CD4-positive, CD25-positive, alpha-beta regulatory T cell (primary cell): ENCODE data around the gene DNAJC9. TPM values are rescaled to one million over a fixed set of nuclear protein-coding genes. Genes with fewer than 3 reads are reported as not detected.

Source experiments
- ATAC-seq, 2 donors: fragments of 150-1000 bp; cut with Tn5 transposase; one replicate each; pipeline ENCODE4 v1.10.0; 2021; ENCODE audit warnings: low read depth in 2 of 2, moderate number of reproducible peaks in 2 of 2, moderate library complexity in 1 of 2
- DNase-seq, 3 donors: peaks; one replicate each; pipeline versions ENCODE4 v3.0.0 to v3.0.0-alpha.2; 2012 to 2022; ENCODE audit warnings: mixed read lengths in 1 of 3
- H3K27ac ChIP-seq: one replicate; pipeline ENCODE4 v1.7.0; 2013; ENCODE audit warnings: mild to moderate bottlenecking, low read length; ENCODE audit not compliant: insufficient read depth, poor library complexity, severe bottlenecking
- H3K27me3 ChIP-seq: one replicate; pipeline ENCODE4 v1.7.0; 2013; ENCODE audit warnings: low read length; ENCODE audit not compliant: control insufficient read depth, insufficient read depth
- H3K36me3 ChIP-seq: one replicate; pipeline ENCODE4 v1.7.0; 2013; ENCODE audit warnings: mild to moderate bottlenecking, low read length, moderate library complexity; ENCODE audit not compliant: control insufficient read depth, insufficient read depth
- H3K4me1 ChIP-seq: 2 replicates; pipeline ENCODE4 v1.7.0; 2013; ENCODE audit warnings: mild to moderate bottlenecking, low read length; ENCODE audit not compliant: insufficient read depth, control insufficient read depth, poor library complexity, severe bottlenecking
- H3K4me3 ChIP-seq: one replicate; pipeline ENCODE4 v1.7.0; 2013; ENCODE audit warnings: low read depth, mild to moderate bottlenecking, low read length, moderate library complexity
- H3K9me3 ChIP-seq, 2 experiments: 1 replicate in 1 of 2; 2 replicates in 1 of 2; pipeline ENCODE4 v1.7.0; 2013; ENCODE audit warnings: low read length in 2 of 2, mild to moderate bottlenecking in 1 of 2, moderate library complexity in 1 of 2; ENCODE audit not compliant: control insufficient read depth in 2 of 2
- H3K27ac Mint-ChIP-seq, 3 donors: one replicate each; pipeline ENCODE4 v1.8.0; 2020 to 2022; ENCODE audit warnings: mild to moderate bottlenecking in 3 of 3, mixed read lengths in 3 of 3, moderate library complexity in 2 of 3
- H3K27me3 Mint-ChIP-seq: one replicate; pipeline ENCODE4 v1.8.0; 2022; ENCODE audit warnings: mild to moderate bottlenecking, mixed read lengths
- H3K36me3 Mint-ChIP-seq: one replicate; pipeline ENCODE4 v1.8.0; 2020; ENCODE audit warnings: mixed read lengths
- H3K4me1 Mint-ChIP-seq, 4 donors: one replicate each; pipeline ENCODE4 v1.8.0; 2020 to 2022; ENCODE audit warnings: mixed read lengths in 4 of 4, mild to moderate bottlenecking in 1 of 4
- H3K4me3 Mint-ChIP-seq, 4 donors: one replicate each; pipeline ENCODE4 v1.8.0; 2020 to 2022; ENCODE audit warnings: mild to moderate bottlenecking in 4 of 4, mixed read lengths in 4 of 4, moderate library complexity in 3 of 4
- H3K9me3 Mint-ChIP-seq, 7 donors: one replicate each; pipeline ENCODE4 v1.8.0; 2020 to 2022; ENCODE audit warnings: mixed read lengths in 7 of 7, mild to moderate bottlenecking in 3 of 7, moderate library complexity in 2 of 7
- polyA plus RNA-seq, 4 donors: library from polyadenylated mRNA; unstranded; fragments of 300-500 nt; fragmentation: Illumina TruSeq; gene quantifications; one replicate each; pipeline ENCODE4 v1.2.3, GENCODE V29; 2021
- total RNA-seq: library from RNA; stranded (reverse); gene quantifications from one replicate; pipeline ENCODE4 v1.2.3, GENCODE V29; 2022

DNAJC9 gene
- total and polyA plus RNA-seq, 5 donors from 2014 or later: 20.9 to 35.8 (median 33.9) TPM

DNA sequence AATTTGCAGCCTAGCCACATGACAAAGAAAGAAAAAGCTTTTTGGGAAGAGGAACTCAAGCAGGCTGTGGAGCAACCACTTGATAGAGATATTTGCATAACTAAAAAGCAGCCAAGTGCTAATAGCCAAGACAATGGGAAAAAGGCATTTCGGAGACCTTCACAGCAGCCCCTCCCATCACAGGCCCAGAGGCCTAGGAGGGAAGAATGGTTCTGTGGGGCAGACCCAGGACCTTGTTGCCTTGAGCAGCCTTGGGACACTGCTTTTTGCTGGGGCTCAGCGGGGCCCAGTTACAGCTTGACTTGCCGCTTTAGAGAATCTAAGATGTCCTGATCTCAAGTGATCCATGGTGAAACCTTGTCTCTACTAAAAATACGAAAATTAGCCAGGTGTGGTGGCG is 40.7 kb downstream of the DNAJC9 start:
- H3K36me3 Mint-ChIP-seq: peaks cover 26% of the 10 kb centered on the region
- no peak for DNase-seq
- no peak overlapping the region for H3K4me3 ChIP-seq
- H3K27me3 Mint-ChIP-seq: no peaks in the 10 kb centered on the region
- H3K4me3 Mint-ChIP-seq: no peak overlapping the region
- no peak overlapping the region for H3K27ac Mint-ChIP-seq
- no peaks in the 10 kb centered on the region for H3K4me1 Mint-ChIP-seq
- peaks cover 0 to 5% (median 0%) of the 10 kb centered on the region in 7 donors for H3K9me3 Mint-ChIP-seq
- no peaks in the 10 kb centered on the region for H3K4me1 ChIP-seq
- H3K9me3 ChIP-seq: no peaks in the 10 kb centered on the region
- H3K27ac ChIP-seq: no peak overlapping the region
- no peak for ATAC-seq
- H3K27me3 ChIP-seq: no peaks in the 10 kb centered on the region
- peaks cover 6% of the 10 kb centered on the region for H3K36me3 ChIP-seq

DNA sequence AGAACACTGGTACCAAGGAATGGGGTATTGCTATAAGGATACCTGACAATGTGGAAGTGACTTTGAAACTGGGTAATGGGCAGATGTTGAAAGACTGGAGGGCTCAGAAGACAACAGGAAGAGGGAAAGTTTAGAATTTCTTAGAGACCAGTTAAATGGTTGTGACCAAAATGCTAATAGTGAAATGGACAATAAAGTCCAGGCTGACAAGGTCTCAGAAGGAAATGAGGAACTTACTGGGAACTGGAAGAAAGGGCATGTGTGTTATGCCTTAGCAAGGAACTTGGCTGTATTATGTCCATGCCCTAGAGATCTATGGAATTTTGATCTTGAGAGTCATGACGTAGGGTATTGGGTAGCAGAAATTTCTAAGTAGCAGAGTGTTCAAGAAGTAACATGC is 41.2 kb downstream of the DNAJC9 start:
- Mint-ChIP-seq H3K4me3 (no peak overlapping the region), H3K9me3 (peaks cover 0 to 5% (median 0%) of the 10 kb centered on the region in 7 donors), H3K27me3 (no peaks in the 10 kb centered on the region), H3K36me3 (peaks cover 31% of the 10 kb centered on the region), H3K4me1 (no peaks in the 10 kb centered on the region), H3K27ac (no peak overlapping the region)
- no peak for DNase-seq
- no peak for ATAC-seq
- Histone ChIP-seq H3K27me3 (no peaks in the 10 kb centered on the region), H3K4me1 (no peaks in the 10 kb centered on the region), H3K9me3 (no peaks in the 10 kb centered on the region), H3K4me3 (no peak overlapping the region), H3K36me3 (peaks cover 5% of the 10 kb centered on the region), H3K27ac (no peak overlapping the region)

DNA sequence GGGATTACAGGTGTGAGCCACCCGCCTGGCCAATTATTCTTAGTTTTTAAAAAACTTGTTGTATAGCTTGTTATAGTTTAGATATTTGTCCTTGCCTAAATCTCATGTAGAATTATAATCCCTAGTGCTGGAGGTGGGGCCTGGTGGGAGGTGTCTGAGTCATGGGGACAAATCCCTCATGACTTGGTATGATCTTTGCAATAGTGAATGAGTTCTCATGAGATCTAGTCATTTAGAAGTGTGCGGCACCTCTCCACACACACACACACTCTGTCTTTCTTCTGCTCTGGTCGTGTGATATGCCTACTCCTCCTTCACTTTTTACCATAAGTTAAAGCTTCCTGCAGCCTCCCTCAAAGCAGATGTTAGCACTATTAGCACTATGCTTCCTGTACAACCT is 42.0 kb downstream of the DNAJC9 start:
- no peaks in the 10 kb centered on the region for H3K27me3 ChIP-seq
- H3K27ac ChIP-seq: no peak overlapping the region
- no peaks in the 10 kb centered on the region for H3K4me1 ChIP-seq
- H3K36me3 ChIP-seq: no peaks in the 10 kb centered on the region
- Mint-ChIP-seq H3K4me1 (no peaks in the 10 kb centered on the region), H3K36me3 (peaks cover 39% of the 10 kb centered on the region), H3K9me3 (peaks cover 0 to 5% (median 0%) of the 10 kb centered on the region in 7 donors), H3K27ac (no peak overlapping the region), H3K4me3 (no peak overlapping the region), H3K27me3 (no peaks in the 10 kb centered on the region)
- ATAC-seq (no peak), DNase-seq (no peak)
- H3K9me3 ChIP-seq: no peaks in the 10 kb centered on the region
- no peak overlapping the region for H3K4me3 ChIP-seq

Other genes starting within 250 kb of the DNAJC9 start
- 16.7 TPM for gene P4HA1, start 150.4 kb downstream of the DNAJC9 start, total RNA-seq
- gene P4HA1, start 150.4 kb downstream of the DNAJC9 start, polyA plus RNA-seq: 10 to 100 TPM; 17.9 to 27.2 (median 19.7) TPM
- gene NUDT13, start 136.8 kb downstream of the DNAJC9 start, total RNA-seq: 1.8 TPM
- gene NUDT13, start 136.8 kb downstream of the DNAJC9 start, polyA plus RNA-seq: under 1 TPM; 0.49 to 0.79 (median 0.70) TPM
- gene ECD, start 79.2 kb downstream of the DNAJC9 start, total RNA-seq: 49.1 TPM
- gene ECD, start 79.2 kb downstream of the DNAJC9 start, polyA plus RNA-seq: 10 to 100 TPM; 29.0 to 34.1 (median 30.4) TPM
- gene FAM149B1, start 79.1 kb downstream of the DNAJC9 start, total RNA-seq: 10.1 TPM
- gene FAM149B1, start 79.1 kb downstream of the DNAJC9 start, polyA plus RNA-seq: 1 to 10 TPM; 4.9 to 5.9 (median 5.1) TPM
- 29.3 TPM for gene MRPS16, start 5.4 kb upstream of the DNAJC9 start, total RNA-seq
- gene MRPS16, start 5.4 kb upstream of the DNAJC9 start, polyA plus RNA-seq: 100 to 1,000 TPM in 3 of 4 donors, 10 to 100 TPM in 1; 99.3 to 132 (median 116) TPM
- 2.6 TPM for gene CFAP70, start 111.6 kb upstream of the DNAJC9 start, total RNA-seq
- under 1 TPM in 2 of 4 donors, not detected in 2; 0.09 to 0.25 TPM for gene CFAP70, start 111.6 kb upstream of the DNAJC9 start, polyA plus RNA-seq
- 108 TPM for gene ANXA7, start 166.8 kb upstream of the DNAJC9 start, total RNA-seq
- 100 to 1,000 TPM; 233 to 325 (median 249) TPM for gene ANXA7, start 166.8 kb upstream of the DNAJC9 start, polyA plus RNA-seq
- gene MSS51, start 186.3 kb upstream of the DNAJC9 start, total RNA-seq: 3.9 TPM
- gene MSS51, start 186.3 kb upstream of the DNAJC9 start, polyA plus RNA-seq: under 1 TPM in 2 of 4 donors, not detected in 2; 0.13 to 0.14 TPM
- 42.4 TPM for gene PPP3CB, start 248.8 kb upstream of the DNAJC9 start, total RNA-seq
- gene PPP3CB, start 248.8 kb upstream of the DNAJC9 start, polyA plus RNA-seq: 10 to 100 TPM; 10.8 to 18.0 (median 11.0) TPM